CD4-positive, alpha-beta T cell (primary cell): ENCODE data around the gene TIMP3. TPM values are rescaled to one million over a fixed set of nuclear protein-coding genes. Genes with fewer than 3 reads are reported as not detected.
"Not testable (repeated sequence)": the region's sequence is repeated elsewhere in the genome, so short reads cannot be mapped to it uniquely, and the experiment has no call there.

Experiments
- ATAC-seq: fragments of 200-7000 bp; cut with Tn5 transposase; one replicate; pipeline ENCODE4 v1.10.0; 2022; ENCODE audit warnings: mild to moderate bottlenecking; ENCODE audit not compliant: poor library complexity
- CTCF ChIA-PET: fragments of 350-600 bp; sonication (Branson Sonifier 250); formaldehyde crosslinking; loops from one replicate; lab custom pipeline; 2021; ENCODE audit warnings: antibody characterized with exemption, inconsistent platforms; lab: Charles Lee
- POLR2A ChIA-PET: fragments of 350-600 bp; sonication (Branson Sonifier 250); formaldehyde crosslinking; loops from one replicate; lab custom pipeline; 2021; ENCODE audit warnings: antibody characterized with exemption, inconsistent platforms; lab: Charles Lee
- DNase-seq, 14 experiments: peaks; one replicate each; pipeline ENCODE4 v3.0.0-alpha.2; 2013 to 2020; ENCODE audit warnings: mixed read lengths in 2 of 14
- H3K27ac ChIP-seq, 2 donors: one replicate each; pipeline versions ENCODE4 v1.5.1 to v1.7.0; 2013; ENCODE audit warnings: low read length in 2 of 2, low read depth in 1 of 2, mild to moderate bottlenecking in 1 of 2
- H3K27me3 ChIP-seq, 2 experiments: 1 replicate in 1 of 2; 2 replicates in 1 of 2; pipeline versions ENCODE4 v1.6.1 to v1.7.0; 2013; ENCODE audit warnings: low read length in 2 of 2, control low read depth in 1 of 2, mild to moderate bottlenecking in 1 of 2, moderate library complexity in 1 of 2; ENCODE audit not compliant: insufficient read depth in 2 of 2, control insufficient read depth in 1 of 2
- H3K36me3 ChIP-seq: one replicate; pipeline ENCODE4 v1.6.1; 2013; ENCODE audit warnings: low read length, control low read depth; ENCODE audit not compliant: insufficient read depth
- H3K4me1 ChIP-seq: one replicate; pipeline ENCODE4 v1.6.1; 2013; ENCODE audit warnings: low read length, control low read depth; ENCODE audit not compliant: insufficient read depth
- H3K4me3 ChIP-seq: one replicate; pipeline ENCODE4 v1.5.1; 2013; ENCODE audit warnings: mild to moderate bottlenecking, low read length, moderate library complexity
- H3K9me3 ChIP-seq, 2 experiments: 1 replicate in 1 of 2; 2 replicates in 1 of 2; pipeline versions ENCODE4 v1.6.1 to v1.7.0; 2013; ENCODE audit warnings: low read length in 2 of 2, mild to moderate bottlenecking in 2 of 2, control low read depth in 1 of 2, moderate library complexity in 1 of 2; ENCODE audit not compliant: control insufficient read depth in 1 of 2, insufficient read depth in 1 of 2
- H3K27ac Mint-ChIP-seq: one replicate; pipeline ENCODE4 v1.8.0; 2020; ENCODE audit warnings: mixed read lengths
- H3K27me3 Mint-ChIP-seq: one replicate; pipeline ENCODE4 v1.8.0; 2021; ENCODE audit warnings: mixed read lengths
- H3K36me3 Mint-ChIP-seq: one replicate; pipeline ENCODE4 v1.8.0; 2021; ENCODE audit warnings: low read depth, mixed read lengths
- H3K4me1 Mint-ChIP-seq: one replicate; pipeline ENCODE4 v1.8.0; 2021; ENCODE audit warnings: low read depth, mixed read lengths
- H3K4me3 Mint-ChIP-seq: one replicate; pipeline ENCODE4 v1.8.0; 2020; ENCODE audit warnings: mild to moderate bottlenecking, mixed read lengths
- H3K9me3 Mint-ChIP-seq: one replicate; pipeline ENCODE4 v1.8.0; 2020; ENCODE audit warnings: mixed read lengths
- intact Hi-C, 2 experiments: fragments of 100-400 bp; cut with DNase I in 1 of 2; cut with micrococcal nuclease in 1 of 2; formaldehyde crosslinking; loops; one replicate each; pipeline versions ENCODE4 v1.15.1 to v1.9.0; 2023 to 2025; cut with DNase I, micrococcal nuclease
- total RNA-seq, 174 experiments: library from RNA in 2 of 174; stranded (reverse) in 2 of 174; gene quantifications; one replicate each; pipeline ENCODE4 v1.2.3 and lab custom pipeline; 2021 to 2026
- TF ChIP-seq, protein P1 (sequence below): fragments of 200-600 bp; IDR thresholded peaks from one replicate; pipeline ENCODE4 v1.8.0; 2022; ENCODE audit warnings: antibody characterized with exemption, mild to moderate bottlenecking

Gene TIMP3
- total RNA-seq, 2 experiments from 2014 or later, result 0.06 TPM; not detected in 1

DNA sequence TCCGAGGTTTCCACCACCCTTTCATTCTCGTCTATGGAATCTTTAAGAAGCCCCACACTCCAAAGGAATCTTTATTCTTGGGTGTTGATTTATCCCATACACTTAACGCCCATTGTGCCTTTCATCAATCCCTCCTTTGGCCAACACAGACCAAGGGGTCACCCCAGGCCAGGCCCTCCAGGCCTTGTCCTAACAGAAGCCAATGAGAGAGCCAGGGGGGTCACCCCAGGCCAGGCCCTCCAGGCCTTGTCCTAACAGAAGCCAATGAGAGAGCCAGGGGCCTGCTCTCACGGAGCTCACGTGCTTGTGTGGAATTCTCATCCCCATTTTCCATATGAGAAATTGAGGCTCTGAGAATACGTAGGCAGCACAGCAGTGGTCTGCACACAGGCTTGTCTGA is 47.9 kb upstream of the TIMP3 start:
- POLR2A ChIA-PET, result no interaction called here
- Mint-ChIP-seq H3K4me1 (no peaks in the 10 kb centered on the region), H3K27ac (no peak overlapping the region), H3K27me3 (no peaks in the 10 kb centered on the region), H3K9me3 (no peaks in the 10 kb centered on the region), H3K36me3 (no peaks in the 10 kb centered on the region), H3K4me3 (no peak overlapping the region)
- TF ChIP-seq, protein P1, sequence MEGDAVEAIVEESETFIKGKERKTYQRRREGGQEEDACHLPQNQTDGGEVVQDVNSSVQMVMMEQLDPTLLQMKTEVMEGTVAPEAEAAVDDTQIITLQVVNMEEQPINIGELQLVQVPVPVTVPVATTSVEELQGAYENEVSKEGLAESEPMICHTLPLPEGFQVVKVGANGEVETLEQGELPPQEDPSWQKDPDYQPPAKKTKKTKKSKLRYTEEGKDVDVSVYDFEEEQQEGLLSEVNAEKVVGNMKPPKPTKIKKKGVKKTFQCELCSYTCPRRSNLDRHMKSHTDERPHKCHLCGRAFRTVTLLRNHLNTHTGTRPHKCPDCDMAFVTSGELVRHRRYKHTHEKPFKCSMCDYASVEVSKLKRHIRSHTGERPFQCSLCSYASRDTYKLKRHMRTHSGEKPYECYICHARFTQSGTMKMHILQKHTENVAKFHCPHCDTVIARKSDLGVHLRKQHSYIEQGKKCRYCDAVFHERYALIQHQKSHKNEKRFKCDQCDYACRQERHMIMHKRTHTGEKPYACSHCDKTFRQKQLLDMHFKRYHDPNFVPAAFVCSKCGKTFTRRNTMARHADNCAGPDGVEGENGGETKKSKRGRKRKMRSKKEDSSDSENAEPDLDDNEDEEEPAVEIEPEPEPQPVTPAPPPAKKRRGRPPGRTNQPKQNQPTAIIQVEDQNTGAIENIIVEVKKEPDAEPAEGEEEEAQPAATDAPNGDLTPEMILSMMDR, result no peak
- DNase-seq (no peak), ATAC-seq (no peak)
- CTCF ChIA-PET, result no interaction called here
- H3K36me3 ChIP-seq, result no peaks in the 10 kb centered on the region
- no peaks in the 10 kb centered on the region for H3K9me3 ChIP-seq
- no peak overlapping the region for H3K27ac ChIP-seq
- H3K4me1 ChIP-seq, result no peaks in the 10 kb centered on the region
- H3K4me3 ChIP-seq, result no peak overlapping the region
- no peaks in the 10 kb centered on the region for H3K27me3 ChIP-seq
- intact Hi-C loops, result no loop called here

GRCh38 chr22:32754413-32755041 is 47.0 kb upstream of the TIMP3 start:
- H3K4me3 Mint-ChIP-seq, result no peak overlapping the region
- POLR2A ChIA-PET, result no interaction called here
- intact Hi-C loops, result no loop called here
- no peaks in the 10 kb centered on the region for H3K9me3 Mint-ChIP-seq
- Histone ChIP-seq H3K4me1 (no peaks in the 10 kb centered on the region), H3K9me3 (no peaks in the 10 kb centered on the region), H3K27ac (no peak overlapping the region), H3K27me3 (no peaks in the 10 kb centered on the region), H3K36me3 (no peaks in the 10 kb centered on the region), H3K4me3 (no peak overlapping the region)
- H3K27me3 Mint-ChIP-seq, result no peaks in the 10 kb centered on the region
- TF ChIP-seq, protein P1, result no peak
- DNase-seq, result no peak
- no peak overlapping the region for H3K27ac Mint-ChIP-seq
- H3K4me1 Mint-ChIP-seq, result no peaks in the 10 kb centered on the region
- H3K36me3 Mint-ChIP-seq, result no peaks in the 10 kb centered on the region
- CTCF ChIA-PET, result no interaction called here
- no peak for ATAC-seq

GRCh38 chr22:32757086-32757762 is 44.3 kb upstream of the TIMP3 start:
- DNase-seq, CTCF ChIA-PET, H3K9me3 ChIP-seq, H3K36me3 Mint-ChIP-seq, H3K4me1 ChIP-seq, H3K4me3 ChIP-seq, H3K27ac ChIP-seq, intact Hi-C loops, H3K36me3 ChIP-seq, H3K4me1 Mint-ChIP-seq, H3K4me3 Mint-ChIP-seq, H3K27ac Mint-ChIP-seq, ATAC-seq, POLR2A ChIA-PET, H3K9me3 Mint-ChIP-seq: not testable (repeated sequence)
- H3K27me3 ChIP-seq, result peaks cover 12 to 15% of the 10 kb centered on the region in 2 experiments
- peaks cover 19% of the 10 kb centered on the region for H3K27me3 Mint-ChIP-seq
